ENCODE measurements around the gene ARFRP1. TPM values are rescaled to one million over a fixed set of nuclear protein-coding genes. Genes with fewer than 3 reads are reported as not detected.
A peak's percentile ranks its signal among the peaks of the same experiment; 100 is the strongest.

The ARFRP1 gene
- total and polyA plus RNA-seq, 2 of the 13 experiments (the other 11 are each of a cell fraction or from before 2014, with no cell fraction given) = 32.0 to 51.1 TPM

GRCh38 chr20:63657937-63658748 lies 49.6 kb downstream of the ARFRP1 start, which contains the start of gene RTEL1 (continued):
- TF ChIP-seq ATF2 (CRISPR knock-in tag; IDR thresholded peaks at IDR 0.05) = peak; percentile 92
- no peak for TF ChIP-seq MAFK (conservative IDR thresholded peaks at IDR 0.05 in 1 of 2, IDR thresholded peaks at IDR 0.05 in 1 of 2; ENCODE audit: low read length in 2 of 2)
- TF ChIP-seq ZNF691 (CRISPR knock-in tag; IDR thresholded peaks at IDR 0.05; ENCODE audit: borderline replicate concordance, low read depth) = peak; percentile 80
- peak; percentile 80 for TF ChIP-seq ZNF124 (CRISPR knock-in tag; IDR thresholded peaks at IDR 0.05)
- no peak for TF ChIP-seq SSRP1 (CRISPR knock-in tag; IDR thresholded peaks at IDR 0.05)
- TF ChIP-seq E2F2 (CRISPR knock-in tag; IDR thresholded peaks at IDR 0.05; ENCODE audit: borderline replicate concordance) = peak; percentile 86; the same call in 1 of the 2 replicates
- peak; percentile 90 for TF ChIP-seq ZNF605 (CRISPR knock-in tag; IDR thresholded peaks at IDR 0.05)
- peak; percentile 95 for TF ChIP-seq ZBTB10 (CRISPR knock-in tag; IDR thresholded peaks at IDR 0.05; ENCODE audit: borderline replicate concordance)
- TF ChIP-seq ZBTB25 (CRISPR knock-in tag; IDR thresholded peaks at IDR 0.05) = peak; percentile 85
- TF ChIP-seq ZNF256 (CRISPR knock-in tag; conservative IDR thresholded peaks at IDR 0.05) = peak; percentile 98
- peak; percentile 100 for TF ChIP-seq ASH2L (IDR thresholded peaks at IDR 0.05; ENCODE audit: insufficient read length, low read depth, low read length)
- TF ChIP-seq XBP1 (CRISPR knock-in tag; IDR thresholded peaks at IDR 0.05) = peak; percentile 84; the same call in 1 of the 2 replicates
- peak; percentile 85 for TF ChIP-seq GFI1 (CRISPR knock-in tag; IDR thresholded peaks at IDR 0.05; ENCODE audit: borderline replicate concordance)
- TF ChIP-seq SIN3A (IDR thresholded peaks at IDR 0.05; ENCODE audit: borderline replicate concordance, low read depth, low read length) = peak; percentile 82; the same call in 1 of the 2 replicates
- peak; percentile 85 for TF ChIP-seq SMAD3 (CRISPR knock-in tag; IDR thresholded peaks at IDR 0.05)
- TF ChIP-seq ZNF564 (CRISPR knock-in tag; IDR thresholded peaks at IDR 0.05) = peak; percentile 69
- peak; percentile 95 for TF ChIP-seq ZBTB49 (CRISPR knock-in tag; IDR thresholded peaks at IDR 0.05; ENCODE audit: borderline replicate concordance)
- TF ChIP-seq ZNF205 (CRISPR knock-in tag; IDR thresholded peaks at IDR 0.05) = peak; percentile 97
- TF ChIP-seq ATAD3A (CRISPR knock-in tag; IDR thresholded peaks at IDR 0.05) = 0 out of 2 replicates have a peak, but pooled peaks have one; percentile 63
